ENCODE results near the gene AKT2. TPM values are rescaled to one million over a fixed set of nuclear protein-coding genes. Genes with fewer than 3 reads are reported as not detected.
"Not testable (repeated sequence)": the region's sequence is repeated elsewhere in the genome, so short reads cannot be mapped to it uniquely, and the experiment has no call there.

AKT2 gene
- total RNA-seq, 3 donors from 2014 or later (not counting 1 experiment from before 2014, with no cell fraction given) = 234 to 292 (median 261) TPM

GRCh38 chr19:40219721-40220276, 65.3 kb downstream of the AKT2 start:
- H3K36me3 Mint-ChIP-seq = peaks cover 8% of the 10 kb centered on the region
- intact Hi-C loops (cut with micrococcal nuclease) = loop anchor here (5.0 kb wide), 1 partner anchor 62 kb away; no protein-coding TSS in a partner anchor
- no peak for DNase-seq
- no peaks in the 10 kb centered on the region for H3K9me3 ChIP-seq (ENCODE audit: control insufficient read depth, insufficient read depth, low read length)
- TF ChIP-seq, protein P1, sequence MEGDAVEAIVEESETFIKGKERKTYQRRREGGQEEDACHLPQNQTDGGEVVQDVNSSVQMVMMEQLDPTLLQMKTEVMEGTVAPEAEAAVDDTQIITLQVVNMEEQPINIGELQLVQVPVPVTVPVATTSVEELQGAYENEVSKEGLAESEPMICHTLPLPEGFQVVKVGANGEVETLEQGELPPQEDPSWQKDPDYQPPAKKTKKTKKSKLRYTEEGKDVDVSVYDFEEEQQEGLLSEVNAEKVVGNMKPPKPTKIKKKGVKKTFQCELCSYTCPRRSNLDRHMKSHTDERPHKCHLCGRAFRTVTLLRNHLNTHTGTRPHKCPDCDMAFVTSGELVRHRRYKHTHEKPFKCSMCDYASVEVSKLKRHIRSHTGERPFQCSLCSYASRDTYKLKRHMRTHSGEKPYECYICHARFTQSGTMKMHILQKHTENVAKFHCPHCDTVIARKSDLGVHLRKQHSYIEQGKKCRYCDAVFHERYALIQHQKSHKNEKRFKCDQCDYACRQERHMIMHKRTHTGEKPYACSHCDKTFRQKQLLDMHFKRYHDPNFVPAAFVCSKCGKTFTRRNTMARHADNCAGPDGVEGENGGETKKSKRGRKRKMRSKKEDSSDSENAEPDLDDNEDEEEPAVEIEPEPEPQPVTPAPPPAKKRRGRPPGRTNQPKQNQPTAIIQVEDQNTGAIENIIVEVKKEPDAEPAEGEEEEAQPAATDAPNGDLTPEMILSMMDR (IDR thresholded peaks at IDR 0.05) = no peak
- H3K4me1 Mint-ChIP-seq = peaks cover 7 to 12% of the 10 kb centered on the region in 2 donors
- H3K27me3 ChIP-seq (ENCODE audit: control insufficient read depth, insufficient read depth, low read length) = peaks cover 33% of the 10 kb centered on the region
- peaks cover 16% of the 10 kb centered on the region for H3K4me1 ChIP-seq (ENCODE audit: control insufficient read depth, insufficient read depth, low read length)
- no peaks in the 10 kb centered on the region for H3K36me3 ChIP-seq (ENCODE audit: control insufficient read depth, insufficient read depth, low read length)
- no peak for ATAC-seq
- H3K4me3 Mint-ChIP-seq = no peak overlapping the region
- H3K27me3 Mint-ChIP-seq (ENCODE audit: low read depth in 2 of 2) = peaks cover 31 to 40% of the 10 kb centered on the region in 2 donors
- H3K9me3 Mint-ChIP-seq = peaks cover 2 to 3% of the 10 kb centered on the region in 2 donors
- no peak overlapping the region for H3K27ac Mint-ChIP-seq
- H3K4me3 ChIP-seq (ENCODE audit: low read length) = no peak overlapping the region
- WGBS (ENCODE audit: insufficient coverage) = 52% methylated on average over 8 of the region's 8 CpGs
- no peak overlapping the region for H3K27ac ChIP-seq (ENCODE audit: low read length)

DNA sequence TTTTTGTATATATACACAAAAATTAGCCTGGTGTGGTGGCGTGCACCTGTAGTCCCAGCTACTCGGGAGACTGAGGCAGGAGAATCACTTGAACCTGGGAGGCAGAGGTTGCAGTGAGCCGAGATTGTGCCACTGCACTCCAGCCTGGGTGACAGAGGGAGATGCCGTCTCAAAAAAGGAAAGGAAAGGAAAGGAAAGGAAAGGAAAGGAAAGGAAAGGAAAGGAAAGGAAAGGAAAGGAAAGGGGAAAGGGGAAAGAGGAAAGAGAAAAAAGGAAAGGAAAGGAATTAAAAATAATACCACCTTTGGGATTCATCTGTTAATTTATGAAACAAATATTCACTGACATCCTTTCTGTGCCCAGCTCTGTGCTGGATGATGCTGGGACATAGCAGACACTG, 66.1 kb downstream of the AKT2 start:
- intact Hi-C loops (cut with micrococcal nuclease); ATAC-seq; H3K9me3 Mint-ChIP-seq; H3K9me3 ChIP-seq (ENCODE audit: control insufficient read depth, insufficient read depth, low read length); H3K27ac ChIP-seq (ENCODE audit: low read length); H3K4me3 ChIP-seq (ENCODE audit: low read length); H3K4me3 Mint-ChIP-seq; H3K27ac Mint-ChIP-seq; DNase-seq; H3K36me3 ChIP-seq (ENCODE audit: control insufficient read depth, insufficient read depth, low read length); H3K36me3 Mint-ChIP-seq: not testable (repeated sequence)
- Mint-ChIP-seq H3K27me3 (ENCODE audit: low read depth in 2 of 2) (peaks cover 26 to 33% of the 10 kb centered on the region in 2 donors), H3K4me1 (peaks cover 7 to 12% of the 10 kb centered on the region in 2 donors)
- Histone ChIP-seq H3K27me3 (ENCODE audit: control insufficient read depth, insufficient read depth, low read length) (peaks cover 26% of the 10 kb centered on the region), H3K4me1 (ENCODE audit: control insufficient read depth, insufficient read depth, low read length) (peaks cover 16% of the 10 kb centered on the region)
- 83% methylated on average over 4 of the region's 4 CpGs for WGBS (ENCODE audit: insufficient coverage)

- H3K27ac ChIP-seq (ENCODE audit: low read length) = no peak within 1 kb of the TSS
- peaks cover 26 to 33% of the 10 kb centered on the region in 2 donors for H3K27me3 Mint-ChIP-seq (ENCODE audit: low read depth in 2 of 2)
- no peak within 1 kb of the TSS for H3K4me3 Mint-ChIP-seq
- H3K4me1 ChIP-seq (ENCODE audit: control insufficient read depth, insufficient read depth, low read length) = peaks cover 12% of the 10 kb centered on the region
- peaks cover 8% of the 10 kb centered on the region for H3K36me3 Mint-ChIP-seq
- peaks cover 2 to 3% of the 10 kb centered on the region in 2 donors for H3K9me3 Mint-ChIP-seq
- no peaks in the 10 kb centered on the region for H3K36me3 ChIP-seq (ENCODE audit: control insufficient read depth, insufficient read depth, low read length)
- peaks cover 7 to 12% of the 10 kb centered on the region in 2 donors for H3K4me1 Mint-ChIP-seq
- no peaks in the 10 kb centered on the region for H3K9me3 ChIP-seq (ENCODE audit: control insufficient read depth, insufficient read depth, low read length)
- no peak within 1 kb of the TSS for H3K27ac Mint-ChIP-seq
- peak; percentile 73 to 74 (median 74) for ATAC-seq
- H3K4me3 ChIP-seq (ENCODE audit: low read length) = no peak within 1 kb of the TSS
- intact Hi-C loops (cut with micrococcal nuclease) = no loop called here
- DNase-seq = peak; percentile 61 to 77
- H3K27me3 ChIP-seq (ENCODE audit: control insufficient read depth, insufficient read depth, low read length) = peaks cover 20% of the 10 kb centered on the region
- TF ChIP-seq, protein P1 (IDR thresholded peaks at IDR 0.05) = no peak
- WGBS (ENCODE audit: insufficient coverage) = 8% methylated on average over 75 of the region's 75 CpGs
Measured at GRCh38 chr19:40217934-40218890, 66.9 kb downstream of the AKT2 start, which contains the start of gene TTC9B. Gene TTC9B, minus strand, starts transcription at chr19:40218384. Its CDS starts 3 bp downstream, at chr19:40218381.
